Measurements from ENCODE around the gene CYBA.

- TF ChIP-seq EZH2phosphoT487 (IDR thresholded peaks at IDR 0.05; ENCODE audit: low read depth) (no peak), CTCF (IDR thresholded peaks at IDR 0.05; ENCODE audit: low read depth, low read length) (no peak)
Measured at GRCh38 chr16:88634994-88635670, 15.7 kb downstream of the CYBA start.

Measured in OCI-LY3 (cell line).